ENCODE data around the gene SMDT1.

- TF ChIP-seq CTCF (IDR thresholded peaks at IDR 0.05) (no peak), POLR2A (IDR thresholded peaks at IDR 0.05) (no peak)
These were observed 52.1 kb downstream of the SMDT1 start for GRCh38 chr22:42131562-42131961.
